HepG2 (cell line): Measurements from ENCODE around the gene MYADML2. TPM values are rescaled to one million over a fixed set of nuclear protein-coding genes. Genes with fewer than 3 reads are reported as not detected.
A peak's percentile ranks its signal among the peaks of the same experiment; 100 is the strongest.

Experiments used
- AKNA ChIP-seq: sonication (generic); formaldehyde crosslinking; IDR thresholded peaks from 2 replicates; pipeline ENCODE4 v1.4.0; 2020; ENCODE audit warnings: missing genetic modification reagents, borderline replicate concordance
- ATM ChIP-seq: fragments of 450-650 bp; IDR thresholded peaks from 2 replicates; pipeline ENCODE4 v1.7.1; 2017; ENCODE audit warnings: mild to moderate bottlenecking, borderline replicate concordance
- FOXM1 ChIP-seq: sonication (generic); formaldehyde crosslinking; IDR thresholded peaks from 2 replicates; pipeline ENCODE4 v1.5.0; 2020; ENCODE audit warnings: missing genetic modification reagents
- GTF3A ChIP-seq: sonication (generic); formaldehyde crosslinking; conservative IDR thresholded peaks from 2 replicates; pipeline ENCODE4 v1.4.0; 2020; ENCODE audit warnings: mild to moderate bottlenecking, missing genetic modification reagents
- HOXA9 ChIP-seq: sonication (generic); formaldehyde crosslinking; IDR thresholded peaks from 2 replicates; pipeline ENCODE4 v1.8.1; 2022; ENCODE audit warnings: missing genetic modification reagents, mild to moderate bottlenecking, moderate library complexity, borderline replicate concordance
- JUN ChIP-seq: sonication (generic); formaldehyde crosslinking; IDR thresholded peaks from 2 replicates; pipeline ENCODE4 v1.4.0; 2020; ENCODE audit warnings: mild to moderate bottlenecking, missing genetic modification reagents
- KDM6A ChIP-seq: IDR thresholded peaks from 2 replicates; pipeline ENCODE4 v1.6.1; 2016; ENCODE audit warnings: low read depth
- LBX2 ChIP-seq: sonication (generic); formaldehyde crosslinking; IDR thresholded peaks from 2 replicates; pipeline ENCODE4 v1.5.0; 2020; ENCODE audit warnings: missing genetic modification reagents, mild to moderate bottlenecking, borderline replicate concordance
- TSC22D2 ChIP-seq: sonication (generic); formaldehyde crosslinking; IDR thresholded peaks from 2 replicates; pipeline ENCODE4 v1.5.1; 2020; ENCODE audit warnings: missing genetic modification reagents, mild to moderate bottlenecking, borderline replicate concordance
- ZBTB40 ChIP-seq, 2 experiments: fragments of 450-650 bp in 1 of 2; sonication (generic) in 1 of 2; formaldehyde crosslinking in 1 of 2; IDR thresholded peaks; 2 replicates each; pipeline versions ENCODE4 v1.6.1 to v1.8.0; 2016 to 2022; ENCODE audit warnings: antibody characterized with exemption in 1 of 2, mild to moderate bottlenecking in 1 of 2, missing genetic modification reagents in 1 of 2
- ZNF124 ChIP-seq: sonication (generic); formaldehyde crosslinking; IDR thresholded peaks from 2 replicates; pipeline ENCODE4 v1.4.0; 2020; ENCODE audit warnings: missing genetic modification reagents
- ZNF501 ChIP-seq: sonication (generic); formaldehyde crosslinking; IDR thresholded peaks from 2 replicates; pipeline ENCODE4 v1.5.1; 2020; ENCODE audit warnings: mild to moderate bottlenecking, moderate library complexity, missing genetic modification reagents
- ZNF598 ChIP-seq: sonication (generic); formaldehyde crosslinking; IDR thresholded peaks from 2 replicates; pipeline ENCODE4 v1.5.1; 2020; ENCODE audit warnings: mild to moderate bottlenecking, missing genetic modification reagents, borderline replicate concordance
- ZNF737 ChIP-seq: sonication (generic); formaldehyde crosslinking; IDR thresholded peaks from 2 replicates; pipeline ENCODE4 v1.5.0; 2020; ENCODE audit warnings: missing genetic modification reagents, mild to moderate bottlenecking, borderline replicate concordance
- polyA plus RNA-seq, 8 experiments: library from polyadenylated mRNA; depleted of rRNA in 3 of 8; stranded (reverse) in 7 of 8; unstranded in 1 of 8; fragments of >200 nt; fragmentation: Illumina TruSeq in 4 of 8; extraction: Trizol in 4 of 8; gene quantifications; 2 replicates each; pipeline versions ENCODE4 v1.2.1 to v1.2.3, GENCODE V29; 2011 to 2016; ENCODE audit warnings: low read depth in 4 of 8, missing spikeins in 1 of 8, mixed read lengths in 1 of 8; ENCODE audit not compliant: insufficient read depth in 1 of 8
- total RNA-seq, 5 experiments: library from RNA; depleted of rRNA; stranded (reverse); fragments of >200 nt; fragmentation: Illumina TruSeq; extraction: Trizol; gene quantifications; 2 replicates each; pipeline ENCODE4 v1.2.3, GENCODE V29; 2016; ENCODE audit warnings: low read depth in 1 of 5

The MYADML2 gene
- total and polyA plus RNA-seq, 2 of the 13 experiments (the other 11 are each of a cell fraction or from before 2014, with no cell fraction given) = not detected

- TF ChIP-seq ZBTB40 (IDR thresholded peaks at IDR 0.05) (no peak), ZBTB40 (CRISPR knock-in tag; IDR thresholded peaks at IDR 0.05) (no peak), ZNF737 (CRISPR knock-in tag) (no peak), ZNF598 (CRISPR knock-in tag) (no peak), TSC22D2 (CRISPR knock-in tag) (no peak), HOXA9 (CRISPR knock-in tag) (no peak), FOXM1 (CRISPR knock-in tag) (no peak), ZNF501 (no peak), JUN (no peak), GTF3A (0 out of 2 replicates have a peak, but pooled peaks have one; percentile 24), ZNF124 (CRISPR knock-in tag) (no peak), LBX2 (CRISPR knock-in tag) (no peak), KDM6A (CRISPR knock-in tag) (no peak), AKNA (CRISPR knock-in tag) (no peak), ATM (no peak)
Observed at GRCh38 chr17:81962499-81963441, 15.7 kb upstream of the MYADML2 start (continued).
